Adrenal gland (tissue), 5 donors: Measurements from ENCODE around the gene RYK.

Source experiments
- POLR2A ChIP-seq, 2 donors: fragments of 450-650 bp; IDR thresholded peaks; one replicate each; pipeline ENCODE4 v1.6.1; 2017; ENCODE audit warnings: antibody characterized with exemption in 2 of 2, mild to moderate bottlenecking in 2 of 2, moderate library complexity in 1 of 2
- TF ChIP-seq, protein P1 (sequence below), 6 experiments: fragments of 450-650 bp in 4 of 6; fragments of 200-600 bp in 2 of 6; sonication (generic) in 1 of 6; IDR thresholded peaks; 1 replicate in 5 of 6; 2 replicates in 1 of 6; pipeline versions ENCODE4 v1.5.1 to v1.8.0; 2016 to 2021; ENCODE audit warnings: antibody characterized with exemption in 6 of 6, mild to moderate bottlenecking in 2 of 6, moderate library complexity in 1 of 6
- donor health status: DM: no; HTN: no; CAD: no.

GRCh38 chr3:134150476-134150875, 100.2 kb downstream of the RYK start:
- TF ChIP-seq, protein P1, sequence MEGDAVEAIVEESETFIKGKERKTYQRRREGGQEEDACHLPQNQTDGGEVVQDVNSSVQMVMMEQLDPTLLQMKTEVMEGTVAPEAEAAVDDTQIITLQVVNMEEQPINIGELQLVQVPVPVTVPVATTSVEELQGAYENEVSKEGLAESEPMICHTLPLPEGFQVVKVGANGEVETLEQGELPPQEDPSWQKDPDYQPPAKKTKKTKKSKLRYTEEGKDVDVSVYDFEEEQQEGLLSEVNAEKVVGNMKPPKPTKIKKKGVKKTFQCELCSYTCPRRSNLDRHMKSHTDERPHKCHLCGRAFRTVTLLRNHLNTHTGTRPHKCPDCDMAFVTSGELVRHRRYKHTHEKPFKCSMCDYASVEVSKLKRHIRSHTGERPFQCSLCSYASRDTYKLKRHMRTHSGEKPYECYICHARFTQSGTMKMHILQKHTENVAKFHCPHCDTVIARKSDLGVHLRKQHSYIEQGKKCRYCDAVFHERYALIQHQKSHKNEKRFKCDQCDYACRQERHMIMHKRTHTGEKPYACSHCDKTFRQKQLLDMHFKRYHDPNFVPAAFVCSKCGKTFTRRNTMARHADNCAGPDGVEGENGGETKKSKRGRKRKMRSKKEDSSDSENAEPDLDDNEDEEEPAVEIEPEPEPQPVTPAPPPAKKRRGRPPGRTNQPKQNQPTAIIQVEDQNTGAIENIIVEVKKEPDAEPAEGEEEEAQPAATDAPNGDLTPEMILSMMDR (IDR thresholded peaks at IDR 0.05) = no peak
- no peak for TF ChIP-seq POLR2A (IDR thresholded peaks at IDR 0.05)
